Spleen (tissue), 7 donors: ENCODE results near the gene TOR4A.
A peak's percentile ranks its signal among the peaks of the same experiment; 100 is the strongest.

ENCODE experiments used
- CTCF ChIP-seq, 11 experiments: fragments of 200-600 bp in 7 of 11; fragments of 450-650 bp in 4 of 11; sonication (generic) in 4 of 11; IDR thresholded peaks in 8 of 11; conservative IDR thresholded peaks in 3 of 11; 1 replicate in 7 of 11; 2 replicates in 4 of 11; pipeline versions ENCODE4 v1.4.0 to v1.8.0; 2016 to 2021; ENCODE audit warnings: antibody characterized with exemption in 11 of 11, inconsistent platforms in 4 of 11, mild to moderate bottlenecking in 1 of 11
- POLR2AphosphoS5 ChIP-seq, 3 donors: sonication (generic); formaldehyde crosslinking; IDR thresholded peaks; one replicate each; pipeline ENCODE4 v1.5.1; 2017; ENCODE audit warnings: antibody characterized with exemption in 3 of 3
- donor health status: DM: no; HTN: no; CAD: no; lungs with moderate emphysema.
- donor health status: DM: no; HTN: no; CAD: no.
- donor health status: DM: no; HTN: no; CAD: no.

- no peak for TF ChIP-seq CTCF (IDR thresholded peaks at IDR 0.05 in 8 of 11, conservative IDR thresholded peaks at IDR 0.05 in 3 of 11)
- TF ChIP-seq POLR2AphosphoS5 (IDR thresholded peaks at IDR 0.05) = peak in 2 of 3 donors; percentile 56 to 73
Measured at GRCh38 chr9:137298401-137299202, 21.1 kb downstream of the TOR4A start.
